Measurements from ENCODE around the gene MICAL2. TPM values are rescaled to one million over a fixed set of nuclear protein-coding genes. Genes with fewer than 3 reads are reported as not detected.

Gene MICAL2
- total RNA-seq, 4 donors from 2014 or later = 27.4 to 63.6 (median 51.9) TPM

DNA sequence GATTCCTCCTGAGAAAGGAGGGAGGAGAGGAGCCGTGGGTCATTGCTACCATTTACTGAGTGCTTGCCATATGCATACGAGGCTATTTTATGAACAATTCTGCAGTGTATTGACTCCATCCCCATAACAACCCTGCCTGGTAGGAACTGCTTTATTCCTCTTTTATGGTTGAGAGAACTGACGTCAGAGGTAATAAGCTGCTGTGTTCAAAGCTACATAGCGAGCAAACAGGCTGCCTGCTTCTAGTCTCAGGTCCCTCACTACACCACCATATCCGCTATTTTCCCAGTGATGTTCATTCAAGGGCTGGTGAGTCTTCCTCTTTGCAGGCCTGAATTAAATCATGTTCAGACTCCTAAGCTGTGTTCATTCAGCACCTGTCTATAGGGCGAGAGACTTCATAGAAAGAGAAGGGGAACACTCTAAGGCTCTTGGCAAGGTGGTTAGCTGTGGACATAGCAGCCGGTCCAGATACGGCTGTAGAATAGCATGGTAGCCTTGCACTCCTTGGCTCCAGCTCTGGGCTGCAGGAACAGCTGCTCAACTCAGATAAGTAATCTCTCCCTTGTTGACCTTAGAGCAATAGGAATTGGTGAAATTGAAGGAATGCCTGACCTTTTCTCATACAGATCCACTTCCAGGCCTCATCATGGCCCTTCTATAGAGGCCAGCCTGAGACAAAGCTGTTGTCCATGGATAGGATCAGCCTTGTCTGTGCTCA lies 82.6 kb downstream of the MICAL2 start:
- no peak overlapping the region for H3K4me3 ChIP-seq (replicated peaks in 1 of 3)
- H3K9me3 ChIP-seq = no peaks in the 10 kb centered on the region
- peaks cover 7% of the 10 kb centered on the region in 2 donors for H3K4me1 ChIP-seq
- no peak for DNase-seq
- H3K36me3 ChIP-seq = no peaks in the 10 kb centered on the region
- intact Hi-C loops (cut with DNase I) = no loop called here
- WGBS, 2 donors = 98 to 99% methylated on average over 8 of the region's 8 CpGs
- H3K27ac ChIP-seq = no peak overlapping the region
- TF ChIP-seq CTCF (IDR thresholded peaks at IDR 0.05) (no peak), POLR2A (IDR thresholded peaks at IDR 0.05) (no peak)
- no peaks in the 10 kb centered on the region for H3K27me3 ChIP-seq

DNA sequence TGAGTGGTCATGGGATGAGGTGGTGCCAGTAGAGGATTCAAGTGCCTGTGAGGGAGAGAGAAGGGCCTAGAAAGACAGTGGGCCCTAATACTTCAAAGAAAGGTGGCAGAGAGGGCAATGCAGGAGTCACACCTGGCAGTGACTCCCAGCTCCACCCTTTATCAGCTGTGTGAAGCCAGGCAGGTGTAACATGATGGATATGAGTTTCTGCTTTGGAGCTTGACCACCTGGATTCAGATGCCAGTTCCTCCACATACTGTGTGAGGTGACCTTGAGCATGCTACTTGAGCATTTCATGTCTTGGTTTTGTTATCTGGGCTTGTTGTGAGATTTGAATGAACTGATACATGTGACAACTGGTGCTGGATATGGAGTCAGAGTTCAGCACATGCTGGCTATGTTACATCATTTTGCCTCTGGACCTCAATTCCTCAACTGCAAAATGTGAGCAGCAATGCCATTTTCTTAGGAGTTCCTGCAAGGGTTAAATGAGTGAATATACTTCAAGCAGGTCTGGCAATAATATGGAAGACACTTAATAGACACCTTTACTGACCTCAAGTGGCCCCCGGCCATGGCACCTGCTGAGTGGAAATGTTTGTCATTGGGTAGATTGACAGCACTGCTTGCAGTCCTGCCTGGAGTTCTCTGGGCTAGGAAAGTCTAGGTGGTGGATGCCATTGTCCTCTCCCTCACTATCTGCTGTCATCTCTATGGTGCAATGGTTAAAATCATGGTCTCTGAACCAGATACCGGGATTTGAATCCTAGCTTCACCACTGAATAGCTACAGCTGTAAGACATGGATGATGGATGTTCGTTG lies 83.3 kb downstream of the MICAL2 start:
- Histone ChIP-seq H3K4me3 (replicated peaks in 1 of 3) (no peak overlapping the region), H3K9me3 (no peaks in the 10 kb centered on the region), H3K27ac (no peak overlapping the region), H3K36me3 (no peaks in the 10 kb centered on the region), H3K4me1 (peaks cover 7% of the 10 kb centered on the region in 2 donors), H3K27me3 (no peaks in the 10 kb centered on the region)
- 97 to 98% methylated on average over 3 of the region's 3 CpGs for WGBS, 2 donors
- no peak for DNase-seq
- TF ChIP-seq CTCF (IDR thresholded peaks at IDR 0.05) (no peak), POLR2A (IDR thresholded peaks at IDR 0.05) (no peak)
- intact Hi-C loops (cut with DNase I) = no loop called here

GRCh38 chr11:12195768-12196167 lies 85.4 kb downstream of the MICAL2 start:
- Histone ChIP-seq H3K27me3 (no peaks in the 10 kb centered on the region), H3K27ac (no peak overlapping the region), H3K9me3 (no peaks in the 10 kb centered on the region), H3K36me3 (no peaks in the 10 kb centered on the region), H3K4me3 (replicated peaks in 1 of 3) (no peak overlapping the region), H3K4me1 (peaks cover 16 to 18% of the 10 kb centered on the region in 2 donors)
- WGBS, 2 donors = 88 to 91% methylated on average over 5 of the region's 5 CpGs
- intact Hi-C loops (cut with DNase I) = no loop called here
- TF ChIP-seq CTCF (IDR thresholded peaks at IDR 0.05) = no peak
- no peak for TF ChIP-seq POLR2A (IDR thresholded peaks at IDR 0.05)
- no peak for DNase-seq

DNA sequence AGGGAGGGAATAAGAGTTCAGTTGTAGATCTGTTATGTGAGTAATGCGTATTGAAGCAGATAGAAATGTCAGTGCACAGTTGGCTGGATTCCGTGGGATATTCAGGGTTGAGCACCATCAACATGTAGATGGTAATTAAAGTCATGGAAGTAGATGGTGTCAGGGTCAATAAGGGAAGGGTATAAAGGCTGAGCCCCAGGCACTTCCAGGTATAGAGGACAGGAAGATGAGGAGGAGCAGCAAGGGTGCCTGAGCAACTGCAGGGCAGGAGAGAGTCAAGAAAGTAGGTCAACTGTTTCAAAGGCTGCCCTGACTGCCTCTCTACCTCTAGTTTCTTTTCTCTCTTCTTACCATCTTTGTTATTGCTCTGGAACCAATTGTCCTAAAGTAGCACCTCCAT lies 85.9 kb downstream of the MICAL2 start:
- Histone ChIP-seq H3K4me1 (peaks cover 16 to 23% of the 10 kb centered on the region in 2 donors), H3K27ac (no peak overlapping the region)

More for the DNA sequence above, 85.9 kb downstream of the MICAL2 start:
- no peaks in the 10 kb centered on the region for H3K36me3 ChIP-seq
- no peaks in the 10 kb centered on the region for H3K9me3 ChIP-seq
- intact Hi-C loops (cut with DNase I) = no loop called here
- no peaks in the 10 kb centered on the region for H3K27me3 ChIP-seq
- no peak for DNase-seq
- no peak overlapping the region for H3K4me3 ChIP-seq (replicated peaks in 1 of 3)
- WGBS, 2 donors = 90 to 93% methylated on average over 2 of the region's 2 CpGs
- TF ChIP-seq CTCF (IDR thresholded peaks at IDR 0.05) = no peak
- no peak for TF ChIP-seq POLR2A (IDR thresholded peaks at IDR 0.05)

Measured in thyroid gland (tissue), 4 donors.